ENCODE results near the gene TMX1. TPM values are rescaled to one million over a fixed set of nuclear protein-coding genes. Genes with fewer than 3 reads are reported as not detected.

The TMX1 gene
- polyA plus RNA-seq, 1 donor from 2014 or later, result 37.9 TPM

- Mint-ChIP-seq H3K9me3 (no peaks in the 10 kb centered on the region), H3K36me3 (no peaks in the 10 kb centered on the region), H3K27me3 (no peaks in the 10 kb centered on the region), H3K27ac (no peak overlapping the region), H3K4me3 (no peak overlapping the region), H3K4me1 (peaks cover 0 to 2% (median 0%) of the 10 kb centered on the region in 3 donors)
These were observed 55.0 kb downstream of the TMX1 start for GRCh38 chr14:51294951-51295525.

GRCh38 chr14:51295646-51296263 is 55.7 kb downstream of the TMX1 start:
- Mint-ChIP-seq H3K27me3 (no peaks in the 10 kb centered on the region), H3K36me3 (no peaks in the 10 kb centered on the region), H3K27ac (no peak overlapping the region), H3K4me1 (peaks cover 0 to 2% (median 0%) of the 10 kb centered on the region in 3 donors), H3K4me3 (no peak overlapping the region), H3K9me3 (no peaks in the 10 kb centered on the region)

DNA sequence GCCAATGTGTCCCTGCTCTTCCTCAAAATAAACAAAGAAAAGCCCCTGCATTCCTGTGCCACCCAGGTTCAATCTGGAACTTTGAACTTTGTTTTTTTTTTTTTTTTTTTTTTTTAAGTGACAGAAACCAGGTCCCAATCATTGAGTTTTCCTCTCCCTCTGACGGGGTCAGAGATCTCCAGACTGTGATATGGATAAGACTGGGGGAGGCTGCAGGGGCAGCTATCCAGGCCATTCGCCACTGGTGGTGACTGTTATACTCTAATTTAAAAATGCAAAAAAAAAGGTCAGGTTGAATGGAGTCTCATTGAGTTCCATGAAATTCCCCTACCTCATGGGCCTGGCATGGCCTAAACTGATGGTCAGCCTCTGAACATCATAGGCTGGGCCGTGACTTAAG is 57.0 kb downstream of the TMX1 start:
- no peaks in the 10 kb centered on the region for H3K27me3 Mint-ChIP-seq
- H3K36me3 Mint-ChIP-seq, result no peaks in the 10 kb centered on the region
- H3K4me3 Mint-ChIP-seq, result no peak overlapping the region
- peaks cover 0 to 2% (median 0%) of the 10 kb centered on the region in 3 donors for H3K4me1 Mint-ChIP-seq
- H3K27ac Mint-ChIP-seq, result no peak overlapping the region
- H3K9me3 Mint-ChIP-seq, result no peaks in the 10 kb centered on the region

DNA sequence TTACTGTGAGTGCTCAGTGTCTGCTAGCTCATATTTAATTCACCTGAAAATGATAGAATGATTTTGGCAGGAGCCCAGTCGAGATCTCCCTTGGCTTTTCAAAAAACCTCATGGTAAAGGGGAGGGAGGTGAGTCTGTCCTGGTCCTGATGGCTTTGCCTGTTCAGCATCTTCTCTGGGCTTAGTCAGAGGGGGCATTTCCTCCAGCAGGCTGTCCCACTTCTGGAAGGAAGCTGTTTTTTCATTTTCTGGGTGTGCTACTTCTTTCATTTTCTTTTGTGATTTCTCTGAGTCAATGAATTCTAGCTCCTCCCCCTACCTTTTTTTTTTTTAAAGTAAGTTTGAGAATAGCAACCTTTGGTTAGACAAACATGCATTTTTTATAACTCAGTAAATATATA is 58.8 kb downstream of the TMX1 start:
- H3K27me3 Mint-ChIP-seq, result no peaks in the 10 kb centered on the region
- H3K27ac Mint-ChIP-seq, result no peak overlapping the region
- H3K4me1 Mint-ChIP-seq, result peaks cover 0 to 2% (median 0%) of the 10 kb centered on the region in 3 donors
- no peaks in the 10 kb centered on the region for H3K9me3 Mint-ChIP-seq
- H3K4me3 Mint-ChIP-seq, result no peak overlapping the region
- no peaks in the 10 kb centered on the region for H3K36me3 Mint-ChIP-seq

- Mint-ChIP-seq H3K9me3 (peaks cover 0 to 1% (median 0%) of the 10 kb centered on the region in 3 donors), H3K4me3 (no peak overlapping the region), H3K27me3 (peaks cover 1% of the 10 kb centered on the region), H3K27ac (no peak overlapping the region), H3K36me3 (no peaks in the 10 kb centered on the region), H3K4me1 (no peaks in the 10 kb centered on the region)
These were observed 62.4 kb downstream of the TMX1 start for GRCh38 chr14:51302295-51303030.

DNA sequence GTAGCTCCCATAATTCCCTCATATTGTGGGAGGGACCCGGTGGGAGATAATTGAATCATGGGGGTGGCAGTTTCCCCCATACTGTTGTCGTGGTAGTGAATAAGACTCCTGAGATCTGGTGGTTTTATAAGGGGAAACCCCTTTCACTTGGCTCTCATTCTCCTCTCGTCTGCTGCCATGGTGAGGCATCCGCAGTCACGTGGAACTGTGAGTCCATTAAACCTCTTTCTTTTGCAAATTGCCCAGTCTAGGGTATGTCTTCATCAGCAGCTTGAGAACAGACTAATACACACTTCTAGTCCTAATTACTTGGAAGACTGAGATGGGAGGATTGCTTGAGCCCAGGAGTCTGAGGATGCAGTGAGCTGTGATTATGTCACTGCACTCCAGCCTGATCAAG is 64.4 kb downstream of the TMX1 start:
- Mint-ChIP-seq H3K27ac (no peak overlapping the region), H3K36me3 (no peaks in the 10 kb centered on the region), H3K4me1 (no peaks in the 10 kb centered on the region)

GRCh38 chr14:51304941-51305340 is 64.9 kb downstream of the TMX1 start:
- H3K27ac Mint-ChIP-seq, result no peak overlapping the region
- peaks cover 1% of the 10 kb centered on the region for H3K27me3 Mint-ChIP-seq
- H3K4me3 Mint-ChIP-seq, result no peak overlapping the region
- H3K4me1 Mint-ChIP-seq, result no peaks in the 10 kb centered on the region
- H3K9me3 Mint-ChIP-seq, result peaks cover 0 to 1% (median 0%) of the 10 kb centered on the region in 3 donors
- H3K36me3 Mint-ChIP-seq, result no peaks in the 10 kb centered on the region

More for the DNA sequence above, 64.4 kb downstream of the TMX1 start:
- Mint-ChIP-seq H3K4me3 (no peak overlapping the region), H3K27me3 (peaks cover 1% of the 10 kb centered on the region), H3K9me3 (peaks cover 0 to 1% (median 0%) of the 10 kb centered on the region in 3 donors)

- H3K36me3 Mint-ChIP-seq, result no peaks in the 10 kb centered on the region
- H3K27me3 Mint-ChIP-seq, result peaks cover 1% of the 10 kb centered on the region
- H3K4me3 Mint-ChIP-seq, result no peak overlapping the region
- peaks cover 0 to 1% (median 0%) of the 10 kb centered on the region in 3 donors for H3K9me3 Mint-ChIP-seq
- no peaks in the 10 kb centered on the region for H3K4me1 Mint-ChIP-seq
- no peak overlapping the region for H3K27ac Mint-ChIP-seq
These were observed 65.7 kb downstream of the TMX1 start for GRCh38 chr14:51305751-51306150.

Other genes starting within 250 kb of the TMX1 start
- 0.09 TPM for gene TRIM9, start 145.1 kb upstream of the TMX1 start, polyA plus RNA-seq

All from IgD-negative memory B cell (primary cell).